Stimulated activated naive CD4-positive, alpha-beta T cell treated with Interleukin-2 at 50 U/mL for 16 hours (primary cell): ENCODE measurements around the gene CACNA1B.

Experiments used
- DNase-seq: peaks from one replicate; lab custom pipeline; 2025; lab: John Stamatoyannopoulos, UW

Gene CACNA1B

DNA sequence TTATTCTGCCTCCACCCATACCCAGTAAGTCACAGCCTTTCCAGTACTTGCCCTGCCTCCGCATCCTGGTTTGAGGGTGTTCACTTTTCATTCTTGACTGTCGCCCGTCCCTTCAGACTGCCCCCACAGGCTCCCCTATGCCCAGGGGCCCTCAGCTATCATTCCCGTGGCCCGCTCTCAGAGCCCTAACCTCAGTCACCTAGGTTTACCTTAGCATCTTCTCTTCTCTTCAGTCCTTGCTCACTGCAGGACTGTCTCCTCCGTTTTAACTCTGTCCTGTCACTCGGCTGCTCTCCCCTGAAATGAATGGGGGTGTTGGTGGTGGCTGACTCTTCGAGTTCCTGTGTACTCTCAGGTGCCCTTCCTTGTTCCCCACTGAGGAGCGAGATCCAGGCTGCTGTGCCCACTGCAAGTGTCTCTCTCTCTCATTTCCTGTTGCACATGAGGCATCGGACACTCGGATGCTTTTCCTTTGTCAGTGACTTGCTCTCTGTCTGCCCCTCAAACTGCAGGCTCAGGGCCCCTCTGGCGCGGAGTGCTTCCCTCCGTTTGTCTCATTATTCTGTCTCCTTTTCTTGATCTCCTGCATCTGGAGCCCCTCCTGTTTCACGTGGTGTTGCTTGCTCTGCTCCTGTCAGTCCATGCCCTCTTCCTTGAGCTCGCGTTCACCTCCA, 89.8 kb downstream of the CACNA1B start:
- DNase-seq, result no peak

DNA sequence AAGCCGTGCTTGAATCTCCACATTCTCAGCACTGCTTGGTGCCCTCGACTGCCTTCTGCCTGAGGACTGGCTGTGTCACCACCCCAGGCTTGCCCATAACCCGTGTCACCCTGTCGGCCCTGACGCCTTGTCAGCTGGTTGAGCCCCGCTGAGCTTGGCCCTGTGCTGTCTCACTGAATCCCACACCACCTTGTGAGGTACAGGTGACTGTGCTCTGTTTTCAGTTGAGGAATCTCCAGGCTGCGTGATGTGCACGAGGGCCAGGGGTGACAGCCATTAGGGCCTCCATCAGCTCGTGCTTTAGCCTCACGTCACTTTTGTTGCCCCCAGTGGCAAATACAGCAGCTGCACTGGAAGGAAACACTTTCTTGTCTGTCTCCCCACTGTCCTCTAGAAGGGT, 90.7 kb downstream of the CACNA1B start:
- no peak for DNase-seq

- DNase-seq, result no peak
Observed at GRCh38 chr9:137969008-137969407, 91.4 kb downstream of the CACNA1B start.

GRCh38 chr9:137969685-137970084, 92.1 kb downstream of the CACNA1B start:
- DNase-seq, result no peak

DNA sequence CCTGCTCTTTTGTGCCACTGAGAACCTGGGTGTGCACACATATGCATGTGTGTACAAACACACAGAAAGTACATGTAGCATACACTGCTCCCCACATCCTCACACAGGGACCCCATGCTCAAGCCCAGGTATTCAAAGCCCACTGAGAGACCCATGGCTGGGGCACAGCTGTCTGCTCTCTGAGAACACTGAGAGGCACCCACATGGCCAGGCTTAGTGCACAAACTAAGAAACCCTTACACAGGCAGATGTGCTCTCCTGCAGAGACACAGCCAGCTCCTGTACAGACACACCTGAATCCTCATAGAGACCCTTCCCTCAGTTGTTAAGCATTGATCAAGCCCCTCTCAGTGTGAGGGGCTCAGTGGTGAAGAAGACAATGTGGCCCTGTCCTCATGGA, 92.5 kb downstream of the CACNA1B start:
- DNase-seq, result no peak

DNA sequence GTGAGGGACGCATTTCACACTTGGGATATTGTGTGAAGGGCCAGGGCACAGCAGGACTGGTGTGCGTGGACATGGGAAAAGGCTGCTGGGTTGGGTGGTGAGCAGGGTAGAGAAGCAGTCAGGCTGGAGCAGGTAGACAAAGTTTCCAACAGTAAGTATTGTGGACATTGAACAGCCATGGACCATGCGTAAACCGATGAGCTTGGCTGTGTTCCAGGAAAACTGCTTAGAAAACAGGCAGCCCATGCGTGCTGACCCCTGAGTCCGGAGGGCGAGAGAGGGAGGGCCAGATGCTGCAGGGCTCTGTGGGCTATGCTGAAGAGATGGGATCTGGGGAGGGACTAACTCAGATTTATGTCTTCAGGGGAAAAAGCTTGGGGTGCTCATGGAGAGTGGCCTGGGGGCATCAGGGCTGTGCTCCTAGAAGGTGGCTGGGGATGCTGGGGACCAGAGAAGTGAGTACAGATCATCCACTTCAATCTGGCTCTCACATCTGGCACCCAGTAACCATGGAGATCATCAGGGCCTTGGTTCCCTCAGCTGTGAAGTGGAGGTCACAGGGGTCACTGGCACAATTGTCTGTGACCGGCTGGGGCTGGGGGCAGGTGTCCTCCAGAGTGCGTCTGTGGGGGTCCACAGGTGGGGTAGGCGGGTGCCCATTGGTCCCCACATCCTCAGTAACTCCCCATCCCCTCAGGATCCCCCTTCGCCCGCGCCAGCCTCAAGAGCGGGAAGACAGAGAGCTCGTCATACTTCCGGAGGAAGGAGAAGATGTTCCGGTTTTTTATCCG, 93.3 kb downstream of the CACNA1B start:
- DNase-seq, result no peak

DNA sequence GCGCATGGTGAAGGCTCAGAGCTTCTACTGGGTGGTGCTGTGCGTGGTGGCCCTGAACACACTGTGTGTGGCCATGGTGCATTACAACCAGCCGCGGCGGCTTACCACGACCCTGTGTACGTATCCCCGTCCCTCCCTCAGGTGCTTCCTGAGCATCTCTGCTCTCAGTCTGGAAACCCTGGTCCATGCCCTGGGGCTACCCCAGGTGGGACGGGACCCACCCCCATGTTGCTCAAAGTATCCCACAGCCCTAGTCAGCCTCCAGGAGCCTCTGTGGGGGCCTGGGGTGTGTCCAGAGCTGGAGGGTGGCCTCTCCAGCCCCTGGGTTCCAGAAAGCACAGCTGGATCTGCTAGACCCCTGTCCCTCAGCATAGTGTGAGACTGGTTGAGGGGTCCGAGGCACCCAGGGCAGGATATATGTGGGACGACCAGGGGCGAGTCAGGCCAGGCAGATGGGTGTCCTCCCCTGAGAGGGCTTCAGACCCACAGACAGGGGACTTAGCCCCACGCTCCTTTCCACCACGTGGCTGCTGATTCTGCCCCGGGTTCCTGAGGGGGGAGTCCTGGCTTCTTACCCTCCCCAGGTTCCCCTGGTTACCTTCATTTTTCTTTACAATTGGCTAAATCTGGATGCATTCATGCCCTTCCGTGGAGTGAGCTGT, 94.0 kb downstream of the CACNA1B start:
- DNase-seq, result no peak

DNA sequence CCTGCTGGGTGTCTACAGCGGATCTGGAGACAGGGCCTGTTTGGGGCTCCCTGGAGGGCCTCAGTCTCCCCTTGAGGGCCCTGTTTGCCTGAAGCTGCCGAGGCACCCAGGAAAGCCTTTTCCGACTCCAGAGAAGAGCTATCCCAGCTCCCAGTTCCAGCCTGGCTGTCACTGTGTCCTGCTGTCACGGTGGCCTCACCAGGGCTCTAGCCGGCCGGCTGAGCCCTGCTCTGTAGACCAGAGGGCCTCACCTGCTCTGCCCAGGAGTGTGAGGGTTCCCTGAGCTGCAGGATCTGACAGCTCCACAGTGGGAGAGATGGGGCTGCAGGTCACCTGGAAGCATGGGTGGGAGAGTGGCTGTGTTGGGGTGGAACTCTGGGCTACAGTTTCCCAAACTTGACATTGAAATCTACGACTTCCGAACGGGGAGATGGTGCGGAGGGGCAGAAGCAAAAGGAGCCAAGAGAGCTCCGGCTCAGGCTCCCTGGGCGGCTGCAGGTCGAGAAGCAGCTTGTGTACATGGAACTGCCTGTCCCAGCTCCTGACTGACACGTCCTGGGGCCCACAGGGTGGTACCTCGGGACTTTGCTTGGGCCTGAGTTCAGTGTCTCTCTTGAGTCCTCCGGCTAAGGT, 94.9 kb downstream of the CACNA1B start:
- DNase-seq, result no peak

- DNase-seq, result no peak
Observed at GRCh38 chr9:137972988-137973470, 95.4 kb downstream of the CACNA1B start.

- DNase-seq, result no peak
Observed at GRCh38 chr9:137973829-137974416, 96.3 kb downstream of the CACNA1B start.

- no peak for DNase-seq
Observed at GRCh38 chr9:137974746-137975526, 97.4 kb downstream of the CACNA1B start.

- no peak for DNase-seq
Observed at GRCh38 chr9:137975527-137975913, 97.9 kb downstream of the CACNA1B start.

- no peak for DNase-seq
Observed at GRCh38 chr9:137975936-137976565, 98.5 kb downstream of the CACNA1B start.

DNA sequence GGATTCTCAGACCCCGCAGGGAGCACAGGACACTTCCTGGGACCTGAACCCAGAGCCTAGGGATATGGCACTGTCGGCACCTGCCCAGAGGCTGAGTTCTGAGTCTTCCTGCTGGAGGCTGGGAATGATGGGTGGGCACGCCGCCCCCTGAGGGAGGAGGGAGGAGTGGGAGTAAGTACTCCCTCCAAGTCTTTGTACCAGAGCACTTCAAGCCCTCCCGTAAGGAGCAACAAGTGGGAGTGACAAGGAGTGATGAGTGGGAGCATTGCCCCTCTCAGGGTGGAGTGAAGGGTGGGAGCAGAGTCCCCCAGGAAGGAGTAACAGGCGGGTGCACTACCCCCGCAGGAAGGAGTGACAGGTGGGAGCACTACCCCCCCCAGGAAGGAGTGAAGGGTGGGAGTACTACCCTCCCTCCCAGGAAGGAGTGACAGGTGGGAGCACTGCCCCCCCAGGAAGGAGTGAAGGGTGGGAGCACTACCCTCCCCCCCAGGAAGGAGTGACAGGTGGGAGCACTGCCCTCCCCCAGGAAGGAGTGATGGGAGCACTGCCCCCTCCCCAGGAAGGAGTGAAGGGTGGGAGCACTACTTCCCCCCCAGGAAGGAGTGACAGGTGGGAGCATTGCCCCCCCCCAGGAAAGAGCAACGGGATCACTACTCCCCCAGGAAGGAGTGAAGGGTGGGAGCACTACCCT, 100.1 kb downstream of the CACNA1B start:
- no peak for DNase-seq

GRCh38 chr9:137978262-137978714, 100.7 kb downstream of the CACNA1B start:
- no peak for DNase-seq

- DNase-seq, result no peak
Observed at GRCh38 chr9:137982200-137982599, 104.6 kb downstream of the CACNA1B start.

GRCh38 chr9:137984005-137984404, 106.4 kb downstream of the CACNA1B start:
- no peak for DNase-seq

- DNase-seq, result no peak
Observed at GRCh38 chr9:137984520-137985257, 107.1 kb downstream of the CACNA1B start.

DNA sequence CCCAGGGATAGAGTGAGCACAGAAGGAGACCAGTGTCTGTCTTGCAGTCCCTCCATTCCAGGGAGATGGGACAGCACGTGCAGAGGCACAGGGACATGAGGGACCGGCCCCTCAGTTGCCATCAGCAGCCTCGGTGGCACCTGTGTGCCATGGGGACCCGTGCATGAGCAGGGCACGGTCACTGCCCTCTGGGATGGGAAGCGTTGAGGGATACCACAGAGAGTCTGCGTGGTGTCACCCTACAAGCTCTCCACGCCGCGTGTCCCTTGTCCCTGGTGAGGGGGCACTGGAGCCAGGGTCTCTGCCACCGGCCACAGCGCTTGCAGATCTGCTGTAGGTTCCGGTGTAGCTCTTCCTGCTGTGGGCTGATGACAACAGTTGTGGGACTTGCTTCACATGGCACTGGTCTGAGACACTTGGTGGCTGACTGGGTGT, 108.1 kb downstream of the CACNA1B start:
- no peak for DNase-seq
